Calu3 (cell line): ENCODE results near the gene BRAP. TPM values are rescaled to one million over a fixed set of nuclear protein-coding genes. Genes with fewer than 3 reads are reported as not detected.
"Not testable (repeated sequence)": the region's sequence is repeated elsewhere in the genome, so short reads cannot be mapped to it uniquely, and the experiment has no call there.

Source experiments
- BruUV-seq: library from RNA; stranded (reverse); fragments of 400-500 nt; replicated peaks from 2 replicates; lab custom pipeline; 2021; lab: Mats Ljungman, UMichigan
- CTCF ChIA-PET: fragments of 300-600 bp; sonication (Branson Sonifier 250); formaldehyde crosslinking; loops from one replicate; lab custom pipeline; 2022; ENCODE audit warnings: antibody characterized with exemption; lab: Charles Lee
- DNase-seq: peaks from one replicate; pipeline ENCODE4 v3.0.0; 2022
- H3K27ac Mint-ChIP-seq: one replicate; pipeline ENCODE4 v1.8.0; 2022; ENCODE audit warnings: mixed read lengths; ENCODE audit not compliant: unreplicated experiment
- H3K27me3 Mint-ChIP-seq: one replicate; pipeline ENCODE4 v1.8.0; 2022; ENCODE audit warnings: mixed read lengths; ENCODE audit not compliant: unreplicated experiment
- H3K36me3 Mint-ChIP-seq: one replicate; pipeline ENCODE4 v1.8.0; 2022; ENCODE audit warnings: mild to moderate bottlenecking, moderate library complexity, mixed read lengths; ENCODE audit not compliant: insufficient read depth, unreplicated experiment
- H3K4me1 Mint-ChIP-seq: one replicate; pipeline ENCODE4 v1.8.0; 2022; ENCODE audit warnings: mild to moderate bottlenecking, low read depth, mixed read lengths; ENCODE audit not compliant: unreplicated experiment
- H3K4me3 Mint-ChIP-seq: one replicate; pipeline ENCODE4 v1.8.0; 2022; ENCODE audit warnings: mild to moderate bottlenecking, low read depth, moderate library complexity, mixed read lengths; ENCODE audit not compliant: unreplicated experiment
- H3K9me3 Mint-ChIP-seq: one replicate; pipeline ENCODE4 v1.8.0; 2022; ENCODE audit warnings: low read depth, mixed read lengths; ENCODE audit not compliant: unreplicated experiment
- intact Hi-C: fragments of 100-400 bp; cut with micrococcal nuclease; formaldehyde crosslinking; loops from one replicate; pipeline ENCODE4 v1.10.0; 2022; ENCODE audit not compliant: unreplicated experiment
- total RNA-seq: library from RNA; stranded (reverse); gene quantifications from 2 replicates; pipeline ENCODE4 v1.2.3, GENCODE V29; 2022
- TF ChIP-seq, protein P1 (sequence below): fragments of 200-600 bp; IDR thresholded peaks from one replicate; pipeline ENCODE4 v1.8.0; 2022; ENCODE audit warnings: antibody characterized with exemption; ENCODE audit not compliant: unreplicated experiment

The BRAP gene
- total RNA-seq, 1 experiment from 2014 or later, result 17.8 TPM

DNA sequence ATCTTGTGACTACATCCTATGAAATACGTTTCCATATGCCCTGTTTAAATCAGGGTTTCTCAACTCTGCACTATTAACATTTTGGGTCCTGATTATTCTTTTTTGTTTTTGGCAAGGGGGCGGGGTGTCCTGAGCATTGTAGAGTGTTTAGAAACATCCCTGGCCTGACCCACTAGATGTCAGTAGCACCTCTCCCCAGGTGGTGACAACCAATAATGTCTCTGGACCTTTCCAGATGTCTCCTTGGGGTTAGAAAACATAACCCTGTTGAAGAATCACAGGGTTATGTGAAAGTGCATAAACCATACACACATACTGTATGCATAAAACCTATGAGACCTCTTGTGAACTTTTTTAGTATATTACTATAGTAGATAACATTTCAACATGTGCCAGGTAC, 1.5 kb upstream of the BRAP start:
- CTCF ChIA-PET, result interaction anchor here (2.1 kb wide), 1 partner anchor 23 kb away, joined by 4 read pairs; no protein-coding TSS in a partner anchor
- BruUV-seq, result no TSS peak
- peak; percentile 18 for DNase-seq
- Mint-ChIP-seq H3K27me3 (no peaks in the 10 kb centered on the region), H3K4me3 (peak overlapping the region; percentile 97), H3K4me1 (peaks cover 36% of the 10 kb centered on the region), H3K9me3 (no peaks in the 10 kb centered on the region), H3K36me3 (peaks cover 48% of the 10 kb centered on the region), H3K27ac (no peak overlapping the region)
- intact Hi-C loops, result loop anchor here (10.0 kb wide), 1 partner anchor 98 kb away; no protein-coding TSS in a partner anchor
- TF ChIP-seq, protein P1, sequence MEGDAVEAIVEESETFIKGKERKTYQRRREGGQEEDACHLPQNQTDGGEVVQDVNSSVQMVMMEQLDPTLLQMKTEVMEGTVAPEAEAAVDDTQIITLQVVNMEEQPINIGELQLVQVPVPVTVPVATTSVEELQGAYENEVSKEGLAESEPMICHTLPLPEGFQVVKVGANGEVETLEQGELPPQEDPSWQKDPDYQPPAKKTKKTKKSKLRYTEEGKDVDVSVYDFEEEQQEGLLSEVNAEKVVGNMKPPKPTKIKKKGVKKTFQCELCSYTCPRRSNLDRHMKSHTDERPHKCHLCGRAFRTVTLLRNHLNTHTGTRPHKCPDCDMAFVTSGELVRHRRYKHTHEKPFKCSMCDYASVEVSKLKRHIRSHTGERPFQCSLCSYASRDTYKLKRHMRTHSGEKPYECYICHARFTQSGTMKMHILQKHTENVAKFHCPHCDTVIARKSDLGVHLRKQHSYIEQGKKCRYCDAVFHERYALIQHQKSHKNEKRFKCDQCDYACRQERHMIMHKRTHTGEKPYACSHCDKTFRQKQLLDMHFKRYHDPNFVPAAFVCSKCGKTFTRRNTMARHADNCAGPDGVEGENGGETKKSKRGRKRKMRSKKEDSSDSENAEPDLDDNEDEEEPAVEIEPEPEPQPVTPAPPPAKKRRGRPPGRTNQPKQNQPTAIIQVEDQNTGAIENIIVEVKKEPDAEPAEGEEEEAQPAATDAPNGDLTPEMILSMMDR, result no peak

DNA sequence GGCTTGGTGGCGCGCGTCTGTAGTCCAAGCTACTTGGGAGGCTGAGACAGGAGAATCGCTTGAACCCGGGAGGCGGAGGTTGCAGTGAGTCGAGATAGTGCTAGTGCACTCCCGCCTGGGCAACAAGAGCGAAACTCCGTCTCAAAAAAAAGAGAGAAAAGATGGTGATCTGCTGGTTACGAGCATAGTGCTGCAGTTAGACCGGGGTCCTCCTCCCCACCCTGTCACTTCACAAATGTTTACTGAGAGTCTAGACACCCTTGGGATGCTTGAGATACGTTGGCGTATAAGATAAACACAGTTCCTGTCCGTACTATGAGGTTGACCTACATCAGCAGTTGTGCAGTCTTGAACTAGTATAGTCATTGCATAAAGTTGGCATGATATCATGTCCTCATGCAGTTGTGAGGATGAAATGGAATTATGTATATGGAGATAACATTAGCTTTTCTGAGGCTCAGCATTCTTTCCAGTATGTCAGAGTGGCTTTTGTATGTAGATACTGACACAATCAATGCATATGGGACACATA, 884 bp upstream of the BRAP start:
- Mint-ChIP-seq H3K9me3 (no peaks in the 10 kb centered on the region), H3K4me3 (peak overlapping the region; percentile 97), H3K36me3 (peaks cover 55% of the 10 kb centered on the region), H3K27me3 (no peaks in the 10 kb centered on the region), H3K4me1 (peaks cover 36% of the 10 kb centered on the region), H3K27ac (peak overlapping the region; percentile 98)
- no peak for DNase-seq
- BruUV-seq, result no TSS peak
- CTCF ChIA-PET, result interaction anchor here (0.9 to 2.1 kb wide), 2 partner anchors 23 to 81 kb away, joined by 3 to 4 read pairs; partner anchors contain the start of gene ALDH2
- intact Hi-C loops, result loop anchor here (10.0 kb wide), 1 partner anchor 98 kb away; no protein-coding TSS in a partner anchor
- TF ChIP-seq, protein P1, result no peak

DNA sequence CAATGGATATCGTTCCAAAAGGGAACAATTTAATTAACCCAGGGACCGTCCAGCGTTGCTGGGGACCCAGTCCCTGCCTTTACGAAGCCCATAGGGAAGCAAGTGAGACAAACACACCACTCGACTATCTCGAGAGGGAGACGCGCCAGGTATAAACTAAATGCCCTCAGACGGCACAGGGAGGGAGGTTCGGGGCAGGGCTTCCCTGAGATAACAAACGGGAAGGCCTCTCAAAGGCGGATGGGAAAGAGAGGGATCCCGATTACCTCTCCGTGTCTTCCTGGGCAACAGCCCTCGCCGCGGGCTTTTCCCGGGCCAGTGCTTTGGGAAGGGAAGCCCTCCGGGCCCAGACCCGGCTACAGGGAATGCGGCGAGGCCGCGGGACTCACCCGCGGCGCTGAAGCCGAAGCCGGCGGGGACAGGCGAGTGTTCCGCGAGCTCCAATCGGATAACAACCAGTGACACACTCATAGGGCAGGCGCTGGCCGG, 390 bp downstream of the BRAP start:
- DNase-seq, result no peak
- H3K9me3 Mint-ChIP-seq, result no peaks in the 10 kb centered on the region
- no peaks in the 10 kb centered on the region for H3K27me3 Mint-ChIP-seq
- H3K36me3 Mint-ChIP-seq, result peaks cover 67% of the 10 kb centered on the region
- H3K4me1 Mint-ChIP-seq, result peaks cover 36% of the 10 kb centered on the region
- intact Hi-C loops, result loop anchor here (10.0 kb wide), 1 partner anchor 99 kb away; no protein-coding TSS in a partner anchor
- BruUV-seq, result TSS peak; percentile 49
- peak overlapping the region; percentile 97 for H3K4me3 Mint-ChIP-seq
- H3K27ac Mint-ChIP-seq, result peak overlapping the region; percentile 98
- CTCF ChIA-PET, result interaction anchor here (0.6 to 2.1 kb wide), 6 partner anchors 12 to 934 kb away, joined by 3 to 10 read pairs (median 4); partner anchors contain the start of gene ALDH2
- TF ChIP-seq, protein P1, result no peak

DNA sequence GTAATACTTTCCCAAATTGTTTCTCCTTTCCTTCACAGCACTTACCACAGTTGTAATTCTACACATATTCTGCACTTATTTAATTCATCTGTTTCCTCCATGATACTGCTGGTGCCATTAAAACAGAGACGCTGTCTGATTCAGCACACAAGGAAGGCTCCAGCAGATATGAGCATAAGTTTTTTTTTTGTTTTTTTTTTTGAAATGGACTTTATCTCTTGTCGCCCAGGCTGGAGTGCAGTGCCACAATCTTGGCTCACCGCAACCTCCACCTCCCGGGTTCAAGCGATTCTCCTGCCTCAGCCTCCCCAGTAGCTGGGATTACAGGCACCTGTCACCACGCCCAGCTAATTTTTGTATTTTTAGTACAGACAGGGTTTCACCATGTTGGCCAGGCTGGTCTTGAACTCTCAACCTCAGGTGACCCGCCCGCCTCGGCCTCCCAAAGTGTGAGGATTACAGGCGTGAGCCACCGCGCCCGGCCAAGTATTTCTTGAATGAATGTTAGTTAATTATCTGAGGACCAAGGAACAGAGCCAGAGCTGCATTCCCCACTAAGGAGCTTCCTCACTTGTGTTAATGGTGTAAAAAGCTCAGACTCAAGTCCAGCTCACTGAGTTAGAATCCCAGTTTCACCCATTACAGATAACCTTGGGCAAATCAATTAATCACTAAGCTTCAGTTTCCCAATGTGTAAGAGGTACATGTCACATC, 1.1 kb downstream of the BRAP start:
- H3K4me3 Mint-ChIP-seq, result peak overlapping the region; percentile 97
- CTCF ChIA-PET, result interaction anchor here (1.5 kb wide), 1 partner anchor 11 kb away, joined by 8 read pairs; no protein-coding TSS in a partner anchor
- BruUV-seq, H3K27me3 Mint-ChIP-seq, H3K9me3 Mint-ChIP-seq, DNase-seq: not testable (repeated sequence)
- H3K27ac Mint-ChIP-seq, result peak overlapping the region; percentile 98
- peaks cover 36% of the 10 kb centered on the region for H3K4me1 Mint-ChIP-seq
- H3K36me3 Mint-ChIP-seq, result peaks cover 68% of the 10 kb centered on the region
- intact Hi-C loops, result loop anchor here (10.0 kb wide), 1 partner anchor 100 kb away; no protein-coding TSS in a partner anchor
